ENCODE measurements around the gene NUP62CL.
A peak's percentile ranks its signal among the peaks of the same experiment; 100 is the strongest.
"Not testable (repeated sequence)": the region's sequence is repeated elsewhere in the genome, so short reads cannot be mapped to it uniquely, and the experiment has no call there.

Gene NUP62CL

DNA sequence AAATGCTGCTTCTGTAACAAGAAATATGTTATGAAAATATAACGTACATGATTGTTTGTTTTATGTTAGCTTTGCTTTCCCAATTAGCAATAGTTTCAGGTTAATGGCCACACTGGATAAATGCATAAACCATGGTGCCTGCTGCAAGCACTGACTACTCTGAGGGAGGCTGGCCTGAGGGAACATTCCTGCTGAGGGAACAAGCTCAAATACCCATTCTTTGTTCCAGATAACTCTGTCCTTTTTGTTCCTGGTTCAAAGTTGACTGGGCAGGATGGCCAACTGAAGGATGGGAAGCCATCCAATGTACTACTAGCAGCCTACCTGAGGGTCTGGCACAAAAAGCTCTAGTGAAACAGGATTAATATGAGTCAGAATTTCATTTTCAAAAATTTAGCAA is 37.5 kb downstream of the NUP62CL start:
- no peak overlapping the region for H3K4me3 ChIP-seq (ENCODE audit: low read length)
- peak; percentile 0 for DNase-seq (ENCODE audit: low read depth)
- TF ChIP-seq, protein P1, sequence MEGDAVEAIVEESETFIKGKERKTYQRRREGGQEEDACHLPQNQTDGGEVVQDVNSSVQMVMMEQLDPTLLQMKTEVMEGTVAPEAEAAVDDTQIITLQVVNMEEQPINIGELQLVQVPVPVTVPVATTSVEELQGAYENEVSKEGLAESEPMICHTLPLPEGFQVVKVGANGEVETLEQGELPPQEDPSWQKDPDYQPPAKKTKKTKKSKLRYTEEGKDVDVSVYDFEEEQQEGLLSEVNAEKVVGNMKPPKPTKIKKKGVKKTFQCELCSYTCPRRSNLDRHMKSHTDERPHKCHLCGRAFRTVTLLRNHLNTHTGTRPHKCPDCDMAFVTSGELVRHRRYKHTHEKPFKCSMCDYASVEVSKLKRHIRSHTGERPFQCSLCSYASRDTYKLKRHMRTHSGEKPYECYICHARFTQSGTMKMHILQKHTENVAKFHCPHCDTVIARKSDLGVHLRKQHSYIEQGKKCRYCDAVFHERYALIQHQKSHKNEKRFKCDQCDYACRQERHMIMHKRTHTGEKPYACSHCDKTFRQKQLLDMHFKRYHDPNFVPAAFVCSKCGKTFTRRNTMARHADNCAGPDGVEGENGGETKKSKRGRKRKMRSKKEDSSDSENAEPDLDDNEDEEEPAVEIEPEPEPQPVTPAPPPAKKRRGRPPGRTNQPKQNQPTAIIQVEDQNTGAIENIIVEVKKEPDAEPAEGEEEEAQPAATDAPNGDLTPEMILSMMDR (IDR thresholded peaks at IDR 0.05; ENCODE audit: insufficient read depth, low read depth, low read length, missing control alignments), result no peak

DNA sequence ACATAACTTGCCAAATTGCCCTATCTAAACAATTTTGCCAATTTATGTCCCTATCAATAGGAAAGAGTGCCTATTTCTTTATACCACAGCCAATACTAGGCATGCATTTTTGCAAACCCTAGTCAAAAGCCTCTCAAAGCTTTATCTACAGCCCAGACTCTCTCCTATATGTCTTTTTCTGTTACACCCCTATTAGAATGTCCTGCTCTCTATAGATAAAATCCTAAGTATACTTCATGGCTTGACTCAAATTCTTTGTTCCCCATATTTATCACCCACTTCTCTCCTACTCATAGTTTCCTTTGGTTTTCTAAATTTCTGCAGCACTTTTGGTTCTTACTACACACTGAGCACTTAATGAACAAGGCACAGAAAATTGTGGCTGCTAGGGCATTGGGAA is 38.0 kb downstream of the NUP62CL start:
- TF ChIP-seq, protein P1 (IDR thresholded peaks at IDR 0.05; ENCODE audit: insufficient read depth, low read depth, low read length, missing control alignments), result no peak
- H3K4me3 ChIP-seq (ENCODE audit: low read length), result no peak overlapping the region
- DNase-seq (ENCODE audit: low read depth), result no peak

DNA sequence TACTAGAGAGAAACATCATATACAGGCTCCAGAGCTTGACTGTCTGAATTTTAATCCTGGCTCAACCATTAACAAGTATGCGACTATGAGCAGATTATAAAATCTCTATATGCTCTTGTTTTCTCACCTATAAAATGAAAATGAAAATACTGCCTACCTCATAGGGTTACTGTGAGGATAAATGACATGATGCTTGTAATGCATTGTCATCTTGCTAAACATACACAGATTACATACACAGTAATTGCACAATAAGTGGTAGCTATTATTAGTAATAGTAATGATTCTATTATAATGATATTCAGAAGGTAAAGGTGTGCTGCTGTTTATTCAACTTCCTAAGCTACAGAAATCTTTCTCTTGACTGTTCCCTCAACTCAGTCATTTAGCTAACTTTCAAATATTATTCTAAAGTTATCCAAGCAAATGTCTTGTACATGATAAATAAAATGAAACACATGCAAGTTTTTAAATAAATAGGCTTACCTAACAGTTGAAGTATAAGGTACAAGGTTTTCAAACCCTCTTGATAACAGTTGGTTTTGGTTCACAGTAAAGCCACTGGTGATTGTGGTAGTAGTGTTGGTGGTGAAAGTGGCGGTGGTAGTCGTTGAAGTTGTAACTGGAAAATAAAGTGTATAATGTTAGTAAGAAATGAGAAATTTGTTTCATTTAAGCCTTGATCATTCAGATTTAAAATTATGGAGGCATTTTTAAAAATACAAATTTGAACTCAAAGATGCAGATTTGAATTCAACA is 38.9 kb downstream of the NUP62CL start:
- DNase-seq (ENCODE audit: low read depth), result peak; percentile 28
- no peak overlapping the region for H3K4me3 ChIP-seq (ENCODE audit: low read length)
- TF ChIP-seq, protein P1 (IDR thresholded peaks at IDR 0.05; ENCODE audit: insufficient read depth, low read depth, low read length, missing control alignments), result no peak

DNA sequence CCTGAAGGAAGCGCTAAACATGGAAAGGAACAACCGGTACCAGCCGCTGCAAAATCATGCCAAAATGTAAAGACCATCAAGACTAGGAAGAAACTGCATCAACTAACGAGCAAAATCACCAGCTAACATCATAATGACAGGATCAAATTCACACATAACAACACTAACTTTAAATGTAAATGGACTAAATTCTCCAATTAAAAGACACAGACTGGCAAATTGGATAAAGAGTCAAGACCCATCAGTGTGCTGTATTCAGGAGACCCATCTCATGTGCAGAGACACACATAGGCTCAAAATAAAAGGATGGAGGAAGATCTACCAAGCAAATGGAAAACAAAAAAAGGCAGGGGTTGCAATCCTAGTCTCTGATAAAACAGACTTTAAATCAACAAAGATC is 48.6 kb downstream of the NUP62CL start:
- not testable (repeated sequence) for DNase-seq (ENCODE audit: low read depth); H3K4me3 ChIP-seq (ENCODE audit: low read length)

DNA sequence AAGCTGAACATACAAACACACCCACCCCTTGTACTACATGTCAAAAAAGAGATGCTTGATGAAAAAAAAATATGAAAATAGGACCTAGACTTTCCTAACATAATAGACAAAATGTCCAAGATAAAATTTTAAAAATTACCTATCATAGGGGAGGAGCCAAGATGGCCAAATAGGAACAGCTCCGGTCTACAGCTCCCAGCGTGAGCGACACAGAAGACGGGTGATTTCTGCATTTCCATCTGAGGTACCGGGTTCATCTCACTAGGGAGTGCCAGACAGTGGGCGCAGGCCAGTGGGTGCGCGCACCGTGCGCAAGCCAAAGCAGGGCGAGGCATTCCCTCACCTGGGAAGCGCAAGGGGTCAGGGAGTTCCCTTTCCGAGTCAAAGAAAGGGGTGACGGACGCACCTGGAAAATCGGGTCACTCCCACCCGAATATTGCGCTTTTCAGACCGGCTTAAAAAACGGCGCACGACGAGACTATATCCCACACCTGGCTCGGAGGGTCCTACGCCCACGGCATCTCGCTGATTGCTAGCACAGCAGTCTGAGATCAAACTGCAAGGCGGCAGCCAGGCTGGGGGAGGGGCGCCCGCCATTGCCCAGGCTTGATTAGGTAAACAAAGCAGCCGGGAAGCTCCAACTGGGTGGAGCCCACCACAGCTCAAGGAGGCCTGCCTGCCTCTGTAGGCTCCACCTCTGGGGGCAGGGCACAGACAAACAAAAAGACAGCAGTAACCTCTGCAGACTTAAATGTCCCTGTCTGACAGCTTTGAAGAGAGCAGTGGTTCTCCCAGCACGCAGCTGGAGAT is 50.4 kb downstream of the NUP62CL start:
- DNase-seq (ENCODE audit: low read depth), result not testable (repeated sequence)
- peak overlapping the region; percentile 29 for H3K4me3 ChIP-seq (ENCODE audit: low read length)

DNA sequence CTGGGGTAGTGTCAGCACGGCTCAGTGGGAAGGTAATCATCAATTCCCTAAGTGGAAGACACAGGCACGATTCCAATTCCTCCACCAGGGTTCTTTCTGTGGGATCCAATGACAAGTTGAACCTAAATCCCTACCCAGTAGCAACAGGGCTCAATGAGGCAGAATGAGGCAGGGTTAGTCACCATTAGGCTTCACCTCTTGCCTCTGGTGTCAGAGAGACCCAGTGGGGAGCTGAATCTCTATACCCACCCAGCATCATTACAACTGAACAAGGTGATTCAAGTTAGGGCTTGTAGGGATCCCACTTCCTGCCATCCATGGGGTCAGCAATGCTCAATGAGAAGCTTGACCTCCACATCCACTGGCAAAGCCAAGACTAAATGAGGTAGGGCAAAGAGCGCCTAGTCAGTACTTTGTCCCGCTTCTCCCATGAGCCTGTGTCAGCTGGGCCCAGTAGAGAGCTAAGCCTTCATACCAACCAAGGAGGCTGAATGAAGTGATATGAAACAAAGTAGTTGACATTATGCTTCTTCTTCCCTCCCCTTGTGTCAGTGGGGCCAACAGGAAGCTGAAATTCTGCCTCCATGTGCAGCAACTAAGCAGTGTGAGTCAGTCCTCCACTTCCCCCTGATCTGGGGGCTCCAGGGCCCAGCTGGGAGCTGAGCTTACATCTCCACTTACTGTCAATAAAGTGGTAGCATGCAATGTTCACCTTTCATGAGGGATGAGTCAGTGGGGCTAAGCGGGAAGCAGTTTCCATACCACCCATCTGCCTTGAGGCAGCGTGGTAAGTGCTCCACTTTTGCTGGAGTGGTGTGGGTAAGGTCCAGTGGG is 51.2 kb downstream of the NUP62CL start:
- DNase-seq (ENCODE audit: low read depth), result peak; percentile 77
- peak overlapping the region; percentile 29 for H3K4me3 ChIP-seq (ENCODE audit: low read length)

DNA sequence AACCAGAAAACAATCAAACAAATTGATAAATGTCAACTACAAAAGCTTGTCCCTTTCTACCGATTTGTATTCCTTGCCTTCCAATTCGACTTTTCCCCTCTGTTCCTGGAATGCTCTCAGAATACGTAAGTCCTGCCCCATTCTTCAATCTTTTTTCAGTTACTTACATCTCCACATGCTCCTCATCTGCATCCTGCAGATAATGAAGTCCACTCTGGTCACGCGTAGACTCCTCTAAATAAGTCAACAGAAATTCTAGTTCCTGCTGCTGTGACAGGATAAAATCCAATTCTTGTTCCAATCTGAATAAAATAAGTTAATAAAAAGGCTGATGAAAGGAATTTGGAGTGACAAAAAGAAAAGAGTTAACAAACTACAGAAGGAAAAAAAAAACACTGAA is 53.2 kb downstream of the NUP62CL start:
- TF ChIP-seq, protein P1 (IDR thresholded peaks at IDR 0.05; ENCODE audit: insufficient read depth, low read depth, low read length, missing control alignments), result no peak
- H3K4me3 ChIP-seq (ENCODE audit: low read length), result no peak overlapping the region

More for the DNA sequence above, 51.2 kb downstream of the NUP62CL start:
- TF ChIP-seq, protein P1 (IDR thresholded peaks at IDR 0.05; ENCODE audit: insufficient read depth, low read depth, low read length, missing control alignments), result no peak

More for the DNA sequence above, 53.2 kb downstream of the NUP62CL start:
- no peak for DNase-seq (ENCODE audit: low read depth)
